ENCODE measurements around the gene MACF1. TPM values are rescaled to one million over a fixed set of nuclear protein-coding genes. Genes with fewer than 3 reads are reported as not detected.

The MACF1 gene
- total RNA-seq, 4 donors from 2014 or later = 78.7 to 139 (median 113) TPM

- H3K36me3 ChIP-seq = peaks cover 0 to 97% of the 10 kb centered on the region in 2 donors
- H3K27ac ChIP-seq = no peak overlapping the region
- H3K9me3 ChIP-seq = no peaks in the 10 kb centered on the region
- ATAC-seq (no peak), DNase-seq (no peak)
- no peak for TF ChIP-seq POLR2A (IDR thresholded peaks at IDR 0.05)
- TF ChIP-seq CTCF (IDR thresholded peaks at IDR 0.05 in 4 of 5, conservative IDR thresholded peaks at IDR 0.05 in 1 of 5) = no peak
- intact Hi-C loops (cut with DNase I; ENCODE audit: low total_unique reads) (no loop called here), in situ Hi-C loops (cut with MboI; ENCODE audit: low sequenced_read_pairs in 4 of 4) (no loop called here)
- no peaks in the 10 kb centered on the region for H3K4me1 ChIP-seq
- no peaks in the 10 kb centered on the region for H3K27me3 ChIP-seq
- H3K4me3 ChIP-seq = no peak overlapping the region
Observed at GRCh38 chr1:39352881-39353280, 148.4 kb downstream of the MACF1 start.

GRCh38 chr1:39354572-39354971 lies 150.1 kb downstream of the MACF1 start:
- Histone ChIP-seq H3K4me3 (no peak overlapping the region), H3K36me3 (peaks cover 0 to 97% of the 10 kb centered on the region in 2 donors), H3K9me3 (no peaks in the 10 kb centered on the region), H3K27me3 (no peaks in the 10 kb centered on the region), H3K4me1 (peaks cover 0 to 7% of the 10 kb centered on the region in 2 donors), H3K27ac (no peak overlapping the region)
- in situ Hi-C loops (cut with MboI; ENCODE audit: low sequenced_read_pairs in 4 of 4) = no loop called here
- no peak for ATAC-seq
- no peak for TF ChIP-seq CTCF (IDR thresholded peaks at IDR 0.05 in 4 of 5, conservative IDR thresholded peaks at IDR 0.05 in 1 of 5)
- no peak for TF ChIP-seq POLR2A (IDR thresholded peaks at IDR 0.05)
- no peak for DNase-seq
- intact Hi-C loops (cut with DNase I; ENCODE audit: low total_unique reads) = no loop called here

GRCh38 chr1:39358491-39358890 lies 154.0 kb downstream of the MACF1 start:
- no peak for DNase-seq
- H3K27ac ChIP-seq = no peak overlapping the region
- in situ Hi-C loops (cut with MboI; ENCODE audit: low sequenced_read_pairs in 4 of 4) = no loop called here
- no peaks in the 10 kb centered on the region for H3K9me3 ChIP-seq
- ATAC-seq = no peak
- H3K4me3 ChIP-seq = no peak overlapping the region
- peaks cover 0 to 7% of the 10 kb centered on the region in 2 donors for H3K4me1 ChIP-seq
- H3K27me3 ChIP-seq = no peaks in the 10 kb centered on the region
- no peak for TF ChIP-seq CTCF (IDR thresholded peaks at IDR 0.05 in 4 of 5, conservative IDR thresholded peaks at IDR 0.05 in 1 of 5)
- no peak for TF ChIP-seq POLR2A (IDR thresholded peaks at IDR 0.05)
- intact Hi-C loops (cut with DNase I; ENCODE audit: low total_unique reads) = no loop called here
- peaks cover 0 to 89% of the 10 kb centered on the region in 2 donors for H3K36me3 ChIP-seq

GRCh38 chr1:39359028-39359570 lies 154.6 kb downstream of the MACF1 start:
- Histone ChIP-seq H3K9me3 (no peaks in the 10 kb centered on the region), H3K4me1 (peaks cover 0 to 7% of the 10 kb centered on the region in 2 donors), H3K4me3 (no peak overlapping the region), H3K27me3 (no peaks in the 10 kb centered on the region), H3K36me3 (peaks cover 0 to 83% of the 10 kb centered on the region in 2 donors), H3K27ac (no peak overlapping the region)
- in situ Hi-C loops (cut with MboI; ENCODE audit: low sequenced_read_pairs in 4 of 4) (no loop called here), intact Hi-C loops (cut with DNase I; ENCODE audit: low total_unique reads) (no loop called here)
- DNase-seq = no peak
- peak in 1 of 2 donors; percentile 30 for ATAC-seq
- TF ChIP-seq POLR2A (IDR thresholded peaks at IDR 0.05) (no peak), CTCF (IDR thresholded peaks at IDR 0.05 in 4 of 5, conservative IDR thresholded peaks at IDR 0.05 in 1 of 5) (no peak)

GRCh38 chr1:39360731-39361130 lies 156.2 kb downstream of the MACF1 start:
- Histone ChIP-seq H3K27ac (peak overlapping the region in 1 of 4 donors; percentile 15), H3K27me3 (no peaks in the 10 kb centered on the region), H3K36me3 (peaks cover 0 to 73% of the 10 kb centered on the region in 2 donors), H3K4me1 (peaks cover 0 to 7% of the 10 kb centered on the region in 2 donors), H3K9me3 (no peaks in the 10 kb centered on the region), H3K4me3 (no peak overlapping the region)
- TF ChIP-seq POLR2A (IDR thresholded peaks at IDR 0.05) (no peak), CTCF (IDR thresholded peaks at IDR 0.05 in 4 of 5, conservative IDR thresholded peaks at IDR 0.05 in 1 of 5) (no peak)
- in situ Hi-C loops (cut with MboI; ENCODE audit: low sequenced_read_pairs in 4 of 4) = no loop called here
- no peak for ATAC-seq
- DNase-seq = no peak
- intact Hi-C loops (cut with DNase I; ENCODE audit: low total_unique reads) = no loop called here

Data from gastrocnemius medialis (tissue), 4 donors.